ENCODE data around the gene MIP. TPM values are rescaled to one million over a fixed set of nuclear protein-coding genes. Genes with fewer than 3 reads are reported as not detected.

The MIP gene
- total and polyA plus RNA-seq, 10 of the 15 experiments (the other 5 are each of a cell fraction or from before 2014, with no cell fraction given) = 0.04 to 0.18 (median 0.11) TPM; not detected in 3

DNA sequence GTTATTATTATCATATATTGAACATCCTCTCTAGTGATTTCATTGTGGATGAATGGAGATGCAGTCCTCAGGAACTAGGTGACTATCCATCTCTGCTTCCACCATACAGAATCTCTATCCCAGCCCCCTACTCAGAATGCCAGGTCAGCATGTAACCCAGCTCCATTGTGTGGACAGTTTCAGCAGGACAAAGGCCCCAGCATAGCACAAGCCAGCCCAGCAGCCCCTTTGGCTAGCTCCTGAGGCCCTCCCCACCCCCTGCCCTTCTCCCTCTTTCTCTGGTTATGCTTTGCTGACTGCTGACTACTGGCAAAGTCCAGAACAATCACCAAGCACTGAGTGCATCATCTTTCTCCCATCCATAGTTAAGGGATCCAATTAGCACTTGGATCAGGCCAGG lies 8.1 kb upstream of the MIP start:
- TF ChIP-seq, protein P1, sequence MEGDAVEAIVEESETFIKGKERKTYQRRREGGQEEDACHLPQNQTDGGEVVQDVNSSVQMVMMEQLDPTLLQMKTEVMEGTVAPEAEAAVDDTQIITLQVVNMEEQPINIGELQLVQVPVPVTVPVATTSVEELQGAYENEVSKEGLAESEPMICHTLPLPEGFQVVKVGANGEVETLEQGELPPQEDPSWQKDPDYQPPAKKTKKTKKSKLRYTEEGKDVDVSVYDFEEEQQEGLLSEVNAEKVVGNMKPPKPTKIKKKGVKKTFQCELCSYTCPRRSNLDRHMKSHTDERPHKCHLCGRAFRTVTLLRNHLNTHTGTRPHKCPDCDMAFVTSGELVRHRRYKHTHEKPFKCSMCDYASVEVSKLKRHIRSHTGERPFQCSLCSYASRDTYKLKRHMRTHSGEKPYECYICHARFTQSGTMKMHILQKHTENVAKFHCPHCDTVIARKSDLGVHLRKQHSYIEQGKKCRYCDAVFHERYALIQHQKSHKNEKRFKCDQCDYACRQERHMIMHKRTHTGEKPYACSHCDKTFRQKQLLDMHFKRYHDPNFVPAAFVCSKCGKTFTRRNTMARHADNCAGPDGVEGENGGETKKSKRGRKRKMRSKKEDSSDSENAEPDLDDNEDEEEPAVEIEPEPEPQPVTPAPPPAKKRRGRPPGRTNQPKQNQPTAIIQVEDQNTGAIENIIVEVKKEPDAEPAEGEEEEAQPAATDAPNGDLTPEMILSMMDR (IDR thresholded peaks at IDR 0.05 in 2 of 3, conservative IDR thresholded peaks at IDR 0.05 in 1 of 3; ENCODE audit: control insufficient read depth in 2 of 3, extremely low read depth in 1 of 3, insufficient read depth in 1 of 3, low read depth in 3 of 3, low read length in 3 of 3) = no peak
- no peak for TF ChIP-seq CBFB (IDR thresholded peaks at IDR 0.05; ENCODE audit: low read depth)
- no peak for TF ChIP-seq MYC (IDR thresholded peaks at IDR 0.05; ENCODE audit: insufficient read depth, insufficient read length, insufficient replicate concordance, low read length, severe bottlenecking)
- TF ChIP-seq SUPT20H (IDR thresholded peaks at IDR 0.05; ENCODE audit: borderline replicate concordance, control insufficient read depth, low read depth, low read length) = no peak
- POLR2A ChIA-PET = interaction anchor here (0.6 to 4.9 kb wide), 7 partner anchors 14 to 240 kb away, joined by 3 to 63 read pairs (median 3); partner anchors contain the start of genes PAN2, STAT2 and TIMELESS
- Histone ChIP-seq H3K27ac (ENCODE audit: control insufficient read depth, insufficient read depth) (no peak overlapping the region), H4K20me1 (ENCODE audit: control insufficient read depth, insufficient read depth) (no peaks in the 10 kb centered on the region), H3K79me2 (ENCODE audit: control insufficient read depth, insufficient read depth, low read length) (no peaks in the 10 kb centered on the region), H3K27me3 (replicated peaks in 1 of 2; ENCODE audit: control insufficient read depth in 2 of 2, insufficient read depth in 2 of 2, low read length in 1 of 2) (no peaks in the 10 kb centered on the region), H3K4me1 (ENCODE audit: control insufficient read depth, insufficient read depth, low read length) (peaks cover 10% of the 10 kb centered on the region), H3K9ac (ENCODE audit: control insufficient read depth, insufficient read depth, low read length) (no peak overlapping the region), H3K36me3 (ENCODE audit: control insufficient read depth in 2 of 2, insufficient read depth in 2 of 2, low read length in 1 of 2) (no peaks in the 10 kb centered on the region), H3K4me3 (no peak overlapping the region), H3K4me2 (ENCODE audit: control insufficient read depth, insufficient read depth) (no peak overlapping the region), H2AFZ (ENCODE audit: control insufficient read depth, low read depth, low read length) (no peak overlapping the region), H3K9me3 (replicated peaks; ENCODE audit: control insufficient read depth, insufficient read depth, low read length) (no peaks in the 10 kb centered on the region)
- DNase-seq (ENCODE audit: low read depth, low spot score) (no peak), ATAC-seq (no peak), FAIRE-seq (no peak)
- CTCF ChIA-PET = interaction anchor here (0.6 to 8.8 kb wide), 11 partner anchors 13 to 344 kb away, joined by 3 to 89 read pairs (median 15); partner anchors contain the start of genes CNPY2, SMARCC2, TIMELESS and ZC3H10
- RAD21 ChIA-PET (ENCODE audit: unreplicated experiment) = interaction anchor here (1.3 to 5.5 kb wide), 6 partner anchors 12 to 273 kb away, joined by 4 to 71 read pairs (median 20); partner anchors contain the start of genes CNPY2, SMARCC2, STAT2 and TIMELESS
- no TSS peak for BruUV-seq (replicated peaks)
- SMC1A ChIA-PET (ENCODE audit: uncharacterized antibody, unreplicated experiment) = interaction anchor here (0.6 to 4.7 kb wide), 7 partner anchors 18 to 256 kb away, joined by 3 to 42 read pairs (median 8); partner anchors contain the start of genes ANKRD52, CNPY2 and STAT2
- in situ Hi-C loops (cut with MboI) = loop anchor here (5.0 kb wide), 1 partner anchor 340 kb away; no protein-coding TSS in a partner anchor
- intact Hi-C loops (cut with micrococcal nuclease; ENCODE audit: unreplicated experiment) = loop anchor here (5.0 to 10.0 kb wide), 2 partner anchors 130 to 198 kb away; partner anchors contain the start of genes COQ10A and PAN2

Data from GM12878 (cell line).